ENCODE results near the gene MGA.

DNA sequence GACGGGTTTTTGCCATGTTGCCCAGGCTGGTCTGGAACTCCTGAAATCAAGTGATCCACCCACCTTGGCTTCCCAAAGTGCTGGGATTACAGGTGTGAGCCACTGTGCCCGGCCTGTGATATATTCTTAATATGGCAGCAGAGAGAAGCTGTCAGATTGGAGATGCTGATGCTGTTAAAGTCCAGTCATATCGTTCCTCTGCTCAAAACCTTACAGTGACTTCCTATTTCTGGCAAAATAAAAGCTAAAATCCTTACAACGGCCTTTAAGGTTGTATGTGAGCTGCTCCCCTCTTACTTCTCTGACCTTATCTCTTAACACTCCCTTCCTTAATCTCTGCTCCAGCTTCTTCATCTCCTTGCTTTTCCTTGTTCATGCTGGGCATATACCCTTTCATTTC, 26.6 kb upstream of the MGA start:
- TF ChIP-seq CTCF (IDR thresholded peaks at IDR 0.05) (no peak), POLR2A (IDR thresholded peaks at IDR 0.05) (no peak)
